HG03060 (cell line): ENCODE results near the gene CNOT6.

Experiments
- ATAC-seq: cut with Tn5 transposase; IDR thresholded peaks from one replicate; pipeline ENCODE4 v1.9.1; 2021; ENCODE audit warnings: low read depth, moderate number of reproducible peaks; ENCODE audit not compliant: unreplicated experiment

Gene CNOT6

DNA sequence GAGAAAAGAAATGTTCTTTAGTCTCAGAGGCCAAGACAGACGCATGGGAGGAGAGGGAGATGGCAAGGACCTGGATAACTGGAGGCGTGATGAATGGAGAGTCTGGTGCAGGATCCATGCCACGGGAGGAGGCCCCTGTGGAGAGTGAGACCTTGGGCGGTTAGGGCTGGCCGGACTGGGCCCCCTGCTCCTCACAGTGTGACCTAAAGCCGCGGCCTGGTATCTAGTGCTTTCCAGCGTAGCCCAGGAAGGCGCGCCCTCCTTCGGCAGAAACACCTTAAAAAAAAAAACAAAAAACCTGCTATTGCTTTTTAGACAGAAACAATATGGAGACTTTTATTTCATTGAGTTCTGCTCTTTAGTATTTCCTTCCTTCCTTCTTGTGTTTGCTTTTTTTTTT is 64.1 kb downstream of the CNOT6 start:
- ATAC-seq, result no peak

DNA sequence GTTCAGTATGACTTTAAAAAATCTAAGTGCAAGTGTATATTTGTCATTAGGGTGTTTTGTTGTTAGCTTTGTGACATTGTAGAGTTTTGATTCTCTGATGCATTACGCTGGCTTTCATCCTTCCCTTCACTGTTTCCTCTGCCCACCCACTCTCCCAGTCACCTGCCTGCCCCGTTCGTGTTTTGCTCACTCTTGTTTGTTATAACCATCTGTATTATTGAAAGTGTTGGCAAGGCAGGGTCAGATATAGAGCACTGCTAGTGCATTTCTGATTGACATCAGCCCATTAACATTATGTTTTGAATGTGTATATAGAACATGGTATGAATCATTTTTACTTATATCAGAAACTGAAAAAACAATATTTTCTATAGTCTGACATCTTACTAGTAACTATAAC is 69.8 kb downstream of the CNOT6 start:
- ATAC-seq, result no peak

DNA sequence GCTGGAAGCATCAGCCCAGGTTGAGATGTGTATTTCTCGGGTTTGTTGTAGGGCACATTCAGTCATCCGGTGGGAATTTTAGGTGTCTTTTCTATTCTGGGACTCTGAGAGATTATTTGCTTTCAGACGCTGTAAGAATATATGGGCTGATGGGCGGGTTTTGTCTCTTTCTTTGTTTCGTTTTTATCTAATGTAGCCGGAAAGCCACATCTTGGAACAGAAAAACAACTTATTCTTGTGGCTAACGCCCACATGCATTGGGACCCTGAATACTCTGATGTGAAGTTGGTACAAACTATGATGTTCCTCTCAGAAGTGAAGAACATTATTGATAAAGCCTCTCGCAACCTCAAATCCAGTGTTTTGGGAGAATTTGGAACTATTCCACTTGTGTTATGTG is 74.7 kb downstream of the CNOT6 start:
- ATAC-seq, result no peak

DNA sequence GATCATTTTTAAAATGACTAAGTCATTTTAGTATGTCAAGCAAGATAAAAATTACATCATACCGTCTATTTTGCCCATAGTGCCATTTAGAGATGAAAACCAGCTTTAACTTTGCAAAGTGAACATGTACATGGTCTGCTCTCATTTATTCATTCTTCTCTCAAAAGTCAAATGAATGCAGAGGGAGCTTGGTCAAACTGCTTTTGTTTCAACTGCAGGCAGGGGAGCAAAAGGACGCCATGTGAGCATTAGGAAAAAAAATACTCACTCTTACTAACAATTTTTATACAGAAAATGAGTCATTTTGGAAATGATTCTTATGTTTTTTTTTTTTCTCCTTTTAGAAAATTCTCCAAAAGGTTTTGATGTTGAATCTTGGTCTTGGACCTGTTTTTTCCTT is 81.4 kb downstream of the CNOT6 start:
- no peak for ATAC-seq

DNA sequence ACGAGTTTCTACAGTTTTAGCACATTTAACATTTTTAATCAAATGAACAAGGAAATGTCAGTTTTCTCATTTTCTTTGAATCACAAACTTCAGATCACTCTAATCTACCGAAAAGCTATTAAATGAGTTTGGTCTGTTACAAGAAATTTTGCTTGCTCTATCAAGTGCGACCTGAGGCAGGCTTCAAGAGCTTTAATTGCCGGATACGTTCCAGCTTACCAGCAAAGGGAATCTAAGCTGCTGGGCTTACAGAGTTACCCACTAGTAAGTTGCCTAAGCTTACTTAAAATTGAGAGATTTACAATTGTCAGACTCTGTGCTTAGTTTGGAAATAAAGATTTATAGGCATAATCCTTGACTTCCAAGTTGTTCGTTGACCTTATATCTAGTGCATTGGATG is 86.5 kb downstream of the CNOT6 start:
- ATAC-seq, result no peak

DNA sequence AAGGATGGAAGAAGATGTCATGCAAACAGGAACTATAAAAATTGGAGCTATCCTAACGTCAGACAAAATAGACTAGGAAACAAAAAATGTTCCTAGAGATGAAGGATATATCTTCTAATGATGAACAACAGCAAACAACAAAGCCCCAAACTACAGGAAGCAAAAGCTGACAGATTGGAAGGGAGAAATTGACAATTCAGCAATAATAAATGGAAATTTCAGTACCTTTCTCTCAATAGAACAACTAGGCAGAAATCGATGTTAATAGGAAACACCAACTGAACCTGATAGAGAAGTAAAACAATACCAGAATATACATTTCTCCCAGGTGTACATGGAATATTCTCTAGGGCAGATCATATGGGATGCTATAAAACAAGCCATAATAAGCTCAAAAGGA is 89.6 kb downstream of the CNOT6 start:
- ATAC-seq, result no peak

DNA sequence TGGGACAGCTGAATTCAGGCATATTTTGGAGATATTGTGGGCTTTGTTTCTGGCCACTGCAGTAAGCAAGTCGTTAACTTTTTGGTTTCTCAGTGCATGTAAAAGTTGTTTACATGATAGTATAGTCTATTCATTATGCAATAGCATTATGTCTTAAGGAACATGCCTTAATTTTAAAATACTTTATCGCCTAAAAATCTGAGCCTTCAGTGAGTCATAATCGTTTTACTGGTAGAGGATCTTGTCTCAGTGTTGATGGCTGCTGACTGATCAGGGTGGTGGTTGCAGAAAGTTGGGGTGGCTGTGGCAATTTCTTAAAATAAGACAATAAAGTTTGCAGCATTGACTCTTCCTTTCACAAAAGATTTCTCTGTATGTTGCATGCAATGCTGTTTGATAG is 92.0 kb downstream of the CNOT6 start:
- ATAC-seq, result no peak

DNA sequence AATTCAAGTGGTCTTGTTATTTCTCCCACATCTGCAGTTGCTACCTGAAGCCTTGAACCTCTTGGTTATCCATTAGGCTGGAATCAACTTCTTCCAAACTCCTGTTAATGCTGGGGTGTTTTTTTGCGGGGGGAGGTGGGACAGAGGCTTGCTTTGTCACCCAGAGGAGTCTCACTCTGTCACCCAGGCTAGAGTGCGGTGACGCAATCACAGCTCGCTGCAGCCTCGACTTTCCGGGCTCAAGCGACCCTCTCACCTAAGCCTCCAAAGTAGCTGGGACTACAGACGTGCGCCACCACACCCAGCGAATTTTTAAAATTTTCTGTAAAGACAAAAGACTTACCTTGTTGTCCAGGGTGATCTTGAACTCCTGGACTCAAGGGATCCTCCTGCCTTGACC is 92.7 kb downstream of the CNOT6 start:
- no peak for ATAC-seq

DNA sequence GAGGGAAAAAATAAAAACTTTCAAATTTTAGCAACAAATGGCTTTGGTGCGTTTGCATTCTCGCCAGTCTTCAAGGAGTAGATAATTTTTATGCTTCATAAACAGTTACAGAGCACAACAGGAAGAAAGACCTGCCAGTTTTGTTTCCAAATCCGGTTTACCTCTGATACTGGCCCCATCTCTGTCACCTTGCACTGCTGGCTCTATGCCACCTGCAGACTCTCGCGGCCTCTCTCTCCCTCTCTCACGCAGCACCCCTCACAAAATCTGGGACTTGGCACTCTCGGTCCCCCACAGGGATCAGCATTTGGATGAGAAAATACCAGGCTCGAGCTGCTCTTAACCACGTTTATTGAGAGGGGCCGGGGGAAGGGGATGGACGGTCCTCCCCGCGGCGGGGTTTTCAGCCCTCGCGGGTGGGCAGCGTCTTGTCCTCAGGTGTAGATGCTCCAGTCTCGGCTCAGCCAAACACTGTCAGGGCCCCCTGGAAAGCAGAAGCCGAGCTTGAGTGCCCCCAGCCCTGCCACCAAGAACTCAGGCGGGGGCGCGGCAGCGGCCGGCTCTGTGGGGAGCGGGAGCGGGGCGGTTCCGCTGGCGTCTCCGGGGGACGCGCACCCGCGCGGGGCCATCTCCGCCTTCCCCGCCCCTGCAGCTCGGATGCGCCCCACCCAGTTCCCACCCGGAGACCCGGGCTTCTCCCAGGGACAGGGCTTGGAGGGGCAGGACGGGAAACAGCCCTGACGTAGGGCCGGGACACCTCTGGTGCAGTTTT is 95.8 kb downstream of the CNOT6 start:
- no peak for ATAC-seq

DNA sequence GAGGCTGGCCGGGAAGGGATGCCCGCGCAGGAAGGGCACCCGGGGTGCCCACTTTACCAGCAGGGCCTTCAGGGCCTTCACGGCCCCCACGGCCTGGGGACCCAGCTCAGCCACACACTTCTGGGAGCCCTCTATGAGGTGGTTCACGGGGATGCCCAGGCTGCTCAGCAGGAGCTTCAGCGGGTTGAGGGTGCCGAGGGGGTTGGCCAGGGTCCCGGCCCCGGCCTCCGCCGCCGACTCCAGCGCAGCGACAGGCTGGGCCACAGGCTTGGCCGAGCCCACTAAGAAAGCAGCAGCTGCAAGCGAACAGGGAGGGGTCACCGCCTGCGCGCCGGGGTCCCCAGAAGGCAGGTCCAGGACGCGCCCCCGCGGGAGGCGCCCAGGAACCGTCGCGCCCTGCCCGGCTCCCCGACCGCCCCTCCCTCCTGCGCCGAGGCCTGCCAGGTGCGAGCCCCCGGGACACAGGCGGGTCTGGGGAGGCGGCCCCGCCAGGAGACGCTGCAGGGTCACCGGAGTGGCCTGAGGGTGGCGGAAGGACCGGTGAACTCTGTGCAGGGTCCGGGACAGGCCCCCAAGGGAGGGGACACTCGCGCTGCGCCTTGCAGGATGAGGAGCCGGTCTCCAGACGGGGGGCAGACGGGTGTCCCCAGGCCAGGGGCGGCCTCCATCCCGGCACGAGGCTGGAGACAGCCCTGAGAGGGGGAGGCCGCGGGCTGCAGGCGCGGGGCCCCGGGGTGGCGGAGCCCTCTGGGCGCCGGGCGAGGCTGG is 96.5 kb downstream of the CNOT6 start:
- no peak for ATAC-seq

DNA sequence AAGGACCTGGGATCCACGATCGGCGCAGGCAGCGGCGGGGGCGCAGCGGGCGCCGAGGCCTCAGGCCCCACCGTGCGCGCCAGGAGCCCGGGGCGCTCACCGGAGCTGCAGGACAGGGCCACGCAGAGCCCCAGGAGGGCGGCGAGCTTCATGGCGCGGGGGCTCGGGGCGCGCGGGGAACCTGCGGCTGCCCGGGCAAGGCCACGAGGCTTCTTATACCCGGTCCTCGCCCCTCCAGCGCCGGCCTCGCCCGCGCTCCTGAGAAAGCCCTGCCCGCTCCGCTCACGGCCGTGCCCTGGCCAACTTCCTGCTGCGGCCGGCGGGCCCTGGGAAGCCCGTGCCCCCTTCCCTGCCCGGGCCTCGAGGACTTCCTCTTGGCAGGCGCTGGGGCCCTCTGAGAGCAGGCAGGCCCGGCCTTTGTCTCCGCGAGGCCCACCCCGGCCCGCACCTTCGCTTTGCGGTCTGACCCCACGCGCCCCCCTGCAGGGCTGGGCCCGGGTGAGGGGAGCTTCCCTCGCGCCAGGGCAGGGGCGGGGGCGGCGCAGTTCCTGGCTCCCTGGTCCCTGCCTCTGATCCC is 97.2 kb downstream of the CNOT6 start, which contains the start of gene SCGB3A1:
Gene SCGB3A1, minus strand, starts transcription at position 189 of the 577 bp plus-strand sequence. Its CDS starts 37 bp downstream, at position 152.
- no peak for ATAC-seq

DNA sequence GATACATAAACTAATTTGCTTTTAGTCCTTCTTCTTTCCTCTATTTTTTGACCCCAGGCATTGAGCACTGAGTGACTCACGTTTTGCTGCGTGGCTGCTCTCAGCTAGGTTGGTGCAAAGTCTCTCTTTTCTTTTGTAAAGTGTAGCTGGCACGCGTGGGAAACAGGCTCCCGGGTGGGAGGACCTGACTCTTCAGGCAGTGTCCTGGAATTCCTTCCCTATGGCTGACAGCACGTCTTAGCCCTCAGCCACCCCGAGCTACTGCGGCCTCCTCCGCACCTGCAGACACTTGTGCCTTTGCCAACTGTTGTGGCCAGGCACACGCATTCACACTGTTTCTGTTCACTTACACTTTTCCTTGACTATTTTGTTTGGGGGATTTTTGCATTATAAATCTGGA is 98.0 kb downstream of the CNOT6 start:
- no peak for ATAC-seq

DNA sequence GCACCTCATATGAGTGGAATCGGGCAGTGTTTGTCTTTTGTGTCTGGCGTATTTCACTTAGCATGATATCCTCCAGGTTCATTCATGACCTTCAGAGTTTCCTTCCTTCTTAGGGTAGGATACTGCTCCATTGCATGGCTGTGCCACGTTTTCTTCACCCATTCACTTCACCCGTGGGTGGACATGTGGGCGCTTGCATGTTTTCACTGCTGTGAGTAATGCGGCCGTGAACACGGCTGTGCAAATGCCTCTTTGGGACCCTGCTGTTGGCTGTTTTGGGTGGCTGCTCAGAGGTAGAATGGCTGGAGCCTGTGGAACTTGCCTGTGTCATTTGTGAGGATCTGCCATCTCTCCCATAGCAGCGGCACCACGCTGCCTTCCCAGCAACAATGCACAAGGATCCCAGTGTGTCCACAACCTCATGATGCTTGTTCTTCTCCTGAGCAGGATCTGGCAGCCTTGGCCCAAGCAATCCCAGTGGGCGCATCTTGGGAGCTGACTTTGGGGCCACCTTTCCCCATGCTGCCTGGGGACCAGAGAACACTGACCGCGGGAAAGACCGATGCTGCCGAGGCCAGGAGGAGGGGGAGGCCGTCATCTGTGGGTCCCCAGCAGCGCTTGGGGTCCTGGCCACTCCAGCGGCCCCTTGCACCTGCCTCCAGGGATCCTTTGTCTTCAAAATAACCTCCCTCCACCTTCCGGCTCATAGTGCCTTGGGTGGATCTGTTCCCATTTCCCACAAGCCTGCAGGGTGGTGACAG is 99.4 kb downstream of the CNOT6 start:
- no peak for ATAC-seq

DNA sequence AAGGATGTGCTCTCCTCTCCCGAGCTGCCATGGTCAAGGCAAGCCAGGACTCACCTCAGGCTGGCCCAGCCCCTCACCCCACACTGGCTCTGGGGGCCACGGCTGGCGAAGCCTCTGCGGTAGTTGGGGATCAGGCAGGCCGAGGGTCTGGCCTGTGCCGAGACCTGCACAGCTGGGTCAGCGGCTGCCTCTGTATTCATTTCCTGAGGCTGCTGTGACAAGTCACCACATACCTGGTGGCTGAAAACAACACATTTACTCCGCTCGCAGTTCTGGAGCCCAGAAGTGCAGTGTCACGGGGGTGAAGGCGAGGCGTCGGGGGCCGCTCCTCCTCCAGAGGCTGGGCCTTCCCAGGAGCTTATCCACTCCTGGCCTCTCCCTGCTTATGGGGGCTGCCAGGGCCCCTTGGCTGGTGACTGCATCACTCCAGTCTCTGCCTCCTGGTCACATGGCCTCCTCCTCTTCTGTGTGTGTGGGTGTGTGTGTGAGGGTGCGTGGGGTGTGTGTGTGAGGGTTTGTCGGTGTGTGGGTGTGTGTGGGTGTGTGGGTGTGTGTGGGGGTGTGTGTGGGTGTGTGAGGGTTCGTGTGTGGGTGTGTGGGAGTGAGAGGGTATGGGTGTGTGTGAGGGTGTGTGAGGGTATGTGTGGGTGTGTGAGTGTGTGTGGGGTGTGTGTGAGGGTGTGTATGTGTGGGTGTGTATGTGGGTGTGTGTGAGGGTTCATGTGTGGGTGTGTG is 100.3 kb downstream of the CNOT6 start:
- no peak for ATAC-seq

DNA sequence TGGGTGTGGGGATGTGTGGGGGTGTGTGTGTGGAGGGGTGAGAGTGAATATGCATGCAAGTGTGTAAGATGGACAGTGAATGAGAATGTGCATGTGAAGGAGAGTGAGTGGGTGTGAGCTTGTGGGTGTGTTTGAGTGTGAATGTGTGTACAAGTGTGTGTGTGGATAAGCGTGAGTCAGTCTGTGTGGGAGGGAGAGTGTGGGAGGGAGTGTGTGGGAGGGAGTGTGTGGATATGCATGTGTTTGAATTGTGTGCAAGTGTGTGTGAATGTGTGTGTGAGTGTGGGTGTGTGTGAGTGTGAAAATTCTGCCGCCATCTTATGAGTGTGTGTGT is 100.8 kb downstream of the CNOT6 start:
- no peak for ATAC-seq

DNA sequence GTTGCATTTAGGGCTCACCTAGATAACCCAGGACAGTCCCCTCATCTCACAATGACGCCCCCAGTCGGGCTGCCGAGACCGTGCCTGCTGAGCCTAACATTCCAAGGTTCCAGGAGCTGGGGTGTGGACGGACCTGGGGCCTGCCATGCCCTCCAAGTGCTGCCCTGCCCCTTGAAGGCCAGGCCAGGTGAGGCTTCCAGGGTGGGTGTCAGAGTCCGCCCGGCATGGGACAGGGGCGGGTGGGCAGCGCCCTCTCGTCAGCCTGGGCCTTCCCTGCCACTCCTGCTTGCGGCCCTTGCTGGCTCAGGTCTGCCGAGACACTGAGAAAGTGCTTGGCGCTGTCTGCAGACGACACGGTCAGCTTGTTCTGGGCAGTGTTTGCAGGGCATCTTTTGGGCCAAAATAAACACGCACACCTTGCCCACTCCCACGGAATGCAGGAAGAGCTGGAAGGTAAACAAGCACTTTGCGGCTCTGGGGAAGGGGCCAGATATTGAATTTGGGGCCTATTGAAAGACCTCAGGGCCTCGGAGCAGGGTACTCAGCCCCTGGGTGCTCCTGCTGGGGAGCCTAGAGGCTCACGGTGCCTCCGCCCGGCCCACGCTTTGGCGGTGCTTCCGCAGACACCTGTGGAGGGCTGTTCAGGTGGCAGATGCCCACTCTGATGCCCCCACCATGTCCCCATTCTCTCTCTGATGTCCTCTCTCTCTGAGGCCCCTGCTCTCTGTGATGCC is 101.4 kb downstream of the CNOT6 start:
- ATAC-seq, result no peak

DNA sequence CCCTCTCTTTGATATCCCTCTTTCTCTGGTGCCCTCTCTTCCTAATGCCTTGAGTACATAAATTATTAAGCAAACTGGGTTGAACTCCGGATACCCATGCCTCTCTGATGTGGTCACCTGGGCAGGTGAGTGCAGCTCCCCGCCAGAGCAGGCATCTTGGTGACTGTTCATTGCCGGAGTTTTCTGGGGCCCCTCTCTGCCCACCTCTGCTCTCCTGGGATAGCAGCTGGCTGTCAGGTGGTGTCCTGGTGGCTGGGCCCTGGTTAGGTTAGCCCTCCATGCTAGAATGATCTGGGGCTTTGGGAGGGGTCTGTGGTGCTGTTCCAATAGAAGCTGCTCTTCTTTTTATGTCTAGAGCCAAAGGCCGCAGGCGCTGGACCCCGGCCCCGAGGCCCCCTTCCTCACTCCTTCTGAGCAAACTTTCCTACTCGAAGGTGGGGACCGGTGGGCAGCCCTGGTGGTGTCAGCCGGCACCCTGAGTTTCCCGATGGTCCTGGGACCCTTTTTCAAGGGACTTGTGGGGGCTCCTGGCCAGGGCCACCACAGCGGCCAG is 102.0 kb downstream of the CNOT6 start:
- ATAC-seq, result no peak

DNA sequence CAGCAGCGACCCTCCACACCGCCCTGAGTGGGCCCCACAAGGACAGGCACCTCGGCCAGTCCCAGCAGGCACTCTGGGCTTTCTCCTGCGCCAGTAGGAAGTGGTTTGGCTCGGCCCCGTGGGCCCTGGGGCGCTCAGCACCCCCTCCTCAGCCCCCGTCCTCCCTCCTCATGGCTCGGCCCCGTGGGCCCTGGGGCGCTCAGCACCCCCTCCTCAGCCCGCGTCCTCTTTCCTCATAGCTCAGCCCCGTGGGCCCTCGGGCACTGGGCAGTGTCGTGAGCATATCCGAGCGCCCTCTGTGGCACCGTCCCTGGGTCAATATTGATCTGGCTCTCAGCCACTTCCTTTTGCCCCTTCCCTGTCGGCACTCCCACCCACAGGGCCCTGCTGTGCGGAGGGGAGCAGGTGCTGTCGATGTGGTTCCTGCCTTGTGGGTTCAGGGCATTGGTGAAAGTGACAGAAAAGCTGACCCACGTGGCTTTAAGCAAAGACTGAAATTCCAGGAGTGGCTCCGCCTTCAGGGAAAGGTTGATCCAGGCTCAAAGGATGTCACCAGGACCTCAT is 102.6 kb downstream of the CNOT6 start:
- ATAC-seq, result no peak

DNA sequence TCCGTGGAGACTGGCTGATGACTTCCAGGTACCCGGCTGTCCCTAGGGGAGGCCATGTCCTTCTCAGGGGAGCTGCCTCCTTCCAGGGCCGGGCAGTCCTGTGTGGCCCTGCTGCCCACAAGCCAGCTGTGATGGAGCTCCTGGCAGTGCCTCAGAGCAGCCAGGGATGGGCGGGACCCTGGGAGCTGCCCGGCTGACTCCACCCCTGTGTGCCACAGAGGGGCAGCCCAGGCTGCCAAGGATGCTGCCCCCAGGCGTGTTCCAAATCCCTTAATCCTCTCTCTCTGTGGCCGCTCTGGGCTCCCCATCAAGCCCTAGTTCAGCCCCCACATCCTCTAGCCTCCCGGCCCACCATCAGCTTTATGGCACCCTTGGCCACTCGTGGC is 104.1 kb downstream of the CNOT6 start:
- no peak for ATAC-seq
